ENCODE measurements around the gene SEMA3G.

DNA sequence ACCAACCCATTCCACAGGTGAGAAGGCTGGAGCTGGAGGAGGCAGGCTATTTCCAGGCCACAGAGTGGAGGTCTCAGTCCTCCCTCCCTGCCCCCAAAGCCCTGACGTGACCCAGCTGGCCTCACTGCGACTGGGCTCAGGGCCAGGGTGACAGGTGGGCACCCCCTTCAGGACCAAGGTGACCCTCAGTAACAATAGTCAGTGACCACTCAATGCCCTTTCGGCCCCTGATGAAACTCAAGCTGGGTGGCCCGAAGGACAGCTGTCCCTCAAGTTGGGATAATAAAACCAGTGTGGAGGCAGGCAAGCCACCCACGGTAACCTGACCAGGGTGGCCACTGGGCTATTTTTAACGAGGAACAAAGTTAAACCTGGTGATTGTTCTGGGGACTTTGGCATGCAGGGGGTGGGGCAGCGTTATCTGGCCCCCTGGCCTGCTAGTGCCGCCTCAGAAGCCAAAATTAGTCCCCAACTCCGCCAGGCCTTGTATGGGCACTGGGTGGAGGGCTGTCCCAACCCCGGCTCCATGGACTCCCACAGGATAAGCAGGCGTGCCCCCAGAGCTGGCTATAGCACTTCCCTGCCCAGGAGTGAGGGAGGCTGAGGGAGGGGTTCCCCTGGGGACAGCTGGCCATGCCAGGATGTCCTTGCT lies 7.8 kb upstream of the SEMA3G start:
- TF ChIP-seq CTCF (IDR thresholded peaks at IDR 0.05) = no peak
- TF ChIP-seq, protein P1, sequence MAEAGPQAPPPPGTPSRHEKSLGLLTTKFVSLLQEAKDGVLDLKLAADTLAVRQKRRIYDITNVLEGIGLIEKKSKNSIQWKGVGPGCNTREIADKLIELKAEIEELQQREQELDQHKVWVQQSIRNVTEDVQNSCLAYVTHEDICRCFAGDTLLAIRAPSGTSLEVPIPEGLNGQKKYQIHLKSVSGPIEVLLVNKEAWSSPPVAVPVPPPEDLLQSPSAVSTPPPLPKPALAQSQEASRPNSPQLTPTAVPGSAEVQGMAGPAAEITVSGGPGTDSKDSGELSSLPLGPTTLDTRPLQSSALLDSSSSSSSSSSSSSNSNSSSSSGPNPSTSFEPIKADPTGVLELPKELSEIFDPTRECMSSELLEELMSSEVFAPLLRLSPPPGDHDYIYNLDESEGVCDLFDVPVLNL (CRISPR knock-in tag; IDR thresholded peaks at IDR 0.05; ENCODE audit: borderline replicate concordance, low read depth) = no peak
- TF ChIP-seq, protein P2, sequence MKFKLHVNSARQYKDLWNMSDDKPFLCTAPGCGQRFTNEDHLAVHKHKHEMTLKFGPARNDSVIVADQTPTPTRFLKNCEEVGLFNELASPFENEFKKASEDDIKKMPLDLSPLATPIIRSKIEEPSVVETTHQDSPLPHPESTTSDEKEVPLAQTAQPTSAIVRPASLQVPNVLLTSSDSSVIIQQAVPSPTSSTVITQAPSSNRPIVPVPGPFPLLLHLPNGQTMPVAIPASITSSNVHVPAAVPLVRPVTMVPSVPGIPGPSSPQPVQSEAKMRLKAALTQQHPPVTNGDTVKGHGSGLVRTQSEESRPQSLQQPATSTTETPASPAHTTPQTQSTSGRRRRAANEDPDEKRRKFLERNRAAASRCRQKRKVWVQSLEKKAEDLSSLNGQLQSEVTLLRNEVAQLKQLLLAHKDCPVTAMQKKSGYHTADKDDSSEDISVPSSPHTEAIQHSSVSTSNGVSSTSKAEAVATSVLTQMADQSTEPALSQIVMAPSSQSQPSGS (CRISPR knock-in tag; IDR thresholded peaks at IDR 0.05; ENCODE audit: borderline replicate concordance, low read depth) = no peak
- TF ChIP-seq IRF1 (CRISPR knock-in tag; IDR thresholded peaks at IDR 0.05) = no peak
- TF ChIP-seq TCF7 (CRISPR knock-in tag; IDR thresholded peaks at IDR 0.05; ENCODE audit: low read depth) = no peak
- no peak for TF ChIP-seq HMGXB4 (CRISPR knock-in tag; IDR thresholded peaks at IDR 0.05)
- TF ChIP-seq MAX (CRISPR knock-in tag; IDR thresholded peaks at IDR 0.05) = no peak
- TF ChIP-seq ZNF532 (CRISPR knock-in tag; IDR thresholded peaks at IDR 0.05; ENCODE audit: borderline replicate concordance) = no peak
- no peak for TF ChIP-seq CBFB (CRISPR knock-in tag; IDR thresholded peaks at IDR 0.05; ENCODE audit: low read depth)
- TF ChIP-seq ZNF138 (CRISPR knock-in tag; conservative IDR thresholded peaks at IDR 0.05) = no peak
